HL-60 (cell line): ENCODE data around the gene HPSE2.

Experiments
- DNase-seq, 2 experiments: peaks; one replicate each; pipeline ENCODE4 v3.0.0-alpha.2; 2010 to 2020; ENCODE audit warnings: low read depth in 1 of 2, low spot score in 1 of 2
- H3K27ac ChIP-seq: fragments of 250-450 bp; sonication (Bioruptor Pico); replicated peaks from 2 replicates; pipeline ENCODE4 v1.5.1; 2020; ENCODE audit warnings: mild to moderate bottlenecking, moderate library complexity
- H3K27me3 ChIP-seq: fragments of 250-450 bp; sonication (Bioruptor Pico); 2 replicates; pipeline ENCODE4 v1.5.1; 2021; ENCODE audit warnings: mild to moderate bottlenecking, moderate library complexity; ENCODE audit not compliant: insufficient read depth, poor library complexity, severe bottlenecking
- H3K4me3 ChIP-seq: replicated peaks from 2 replicates; pipeline ENCODE4 v1.5.1; 2011; ENCODE audit warnings: mild to moderate bottlenecking, control low read depth, low read length; ENCODE audit not compliant: insufficient read depth
- CTCF ChIP-seq: IDR thresholded peaks from one replicate; pipeline ENCODE4 v1.5.1; 2011; ENCODE audit warnings: low read length, control low read depth, inconsistent platforms; ENCODE audit not compliant: insufficient read depth
- GABPA ChIP-seq: IDR thresholded peaks from 2 replicates; pipeline ENCODE4 v1.6.1; 2012; ENCODE audit warnings: low read depth
- POLR2AphosphoS5 ChIP-seq: IDR thresholded peaks from 2 replicates; pipeline ENCODE4 v1.6.1; 2012; ENCODE audit warnings: low read depth
- REST ChIP-seq: IDR thresholded peaks from 2 replicates; pipeline ENCODE4 v1.6.1; 2012; ENCODE audit warnings: low read depth; ENCODE audit not compliant: insufficient replicate concordance
- SPI1 ChIP-seq: IDR thresholded peaks from 2 replicates; pipeline ENCODE4 v1.6.1; 2012; ENCODE audit warnings: low read depth, mild to moderate bottlenecking, borderline replicate concordance

The HPSE2 gene

GRCh38 chr10:98886686-98887085, 349.0 kb downstream of the HPSE2 start:
- TF ChIP-seq POLR2AphosphoS5 (no peak), SPI1 (peak; percentile 76), REST (no peak), GABPA (no peak), CTCF (no peak)
- no peaks in the 10 kb centered on the region for H3K27me3 ChIP-seq
- peak in 1 of 2 experiments; percentile 32 for DNase-seq
- H3K4me3 ChIP-seq, result no peak overlapping the region
- H3K27ac ChIP-seq, result no peak overlapping the region

- DNase-seq, result no peak
- H3K27me3 ChIP-seq, result no peaks in the 10 kb centered on the region
- H3K27ac ChIP-seq, result no peak overlapping the region
- TF ChIP-seq REST (no peak), GABPA (no peak), POLR2AphosphoS5 (no peak), SPI1 (no peak), CTCF (no peak)
- no peak overlapping the region for H3K4me3 ChIP-seq
Observed at GRCh38 chr10:98885378-98885777, 350.3 kb downstream of the HPSE2 start.

- Histone ChIP-seq H3K27ac (no peak overlapping the region), H3K4me3 (no peak overlapping the region), H3K27me3 (no peaks in the 10 kb centered on the region)
- DNase-seq, result no peak
- TF ChIP-seq GABPA (no peak), REST (no peak), SPI1 (no peak), CTCF (no peak), POLR2AphosphoS5 (no peak)
Observed at GRCh38 chr10:98881789-98882188, 353.9 kb downstream of the HPSE2 start.
